HEK293 (cell line): Measurements from ENCODE around the gene SENP2.

Experiments used
- CTCF ChIA-PET: fragments of 350-600 bp; formaldehyde crosslinking; extraction: SDS; loops from one replicate; lab custom pipeline; 2021; ENCODE audit warnings: antibody characterized with exemption; lab: Yijun Ruan, JAX
- POLR2A ChIA-PET: fragments of 300-600 bp; formaldehyde crosslinking; extraction: SDS; loops from one replicate; lab custom pipeline; 2020; ENCODE audit warnings: antibody characterized with exemption, inconsistent platforms; lab: Yijun Ruan, JAX
- H3K27ac ChIP-seq: fragments of 200-500 bp; sonication (Bioruptor generic); 2 replicates; pipeline ENCODE4 v1.5.1; 2014; ENCODE audit warnings: low read depth, low read length, control low read depth, inconsistent platforms; ENCODE audit errors: extremely low read depth
- H3K36me3 ChIP-seq, 2 experiments: fragments of 200-500 bp in 1 of 2; sonication (Bioruptor generic) in 1 of 2; 1 replicate in 1 of 2; 2 replicates in 1 of 2; pipeline ENCODE4 v1.5.1; 2014 to 2017; ENCODE audit warnings: inconsistent platforms in 2 of 2, low read length in 2 of 2; ENCODE audit not compliant: control insufficient read depth in 2 of 2, insufficient read depth in 1 of 2
- H3K4me1 ChIP-seq: fragments of 200-500 bp; sonication (Bioruptor generic); 2 replicates; pipeline ENCODE4 v1.5.1; 2014; ENCODE audit warnings: mild to moderate bottlenecking, low read length, inconsistent platforms; ENCODE audit not compliant: control insufficient read depth, insufficient read depth
- H3K4me3 ChIP-seq: 2 replicates; pipeline ENCODE4 v1.5.1; 2011; ENCODE audit warnings: low read depth, mild to moderate bottlenecking, control low read depth, low read length, moderate library complexity
- H3K9me3 ChIP-seq: fragments of 200-500 bp; sonication (Bioruptor generic); 2 replicates; pipeline ENCODE4 v1.5.1; 2014; ENCODE audit warnings: low read depth, low read length, inconsistent platforms; ENCODE audit not compliant: control insufficient read depth, insufficient read depth
- INSM2 ChIP-seq: fragments of 450-650 bp; formaldehyde crosslinking; IDR thresholded peaks from 2 replicates; pipeline ENCODE4 v1.5.1; 2016; ENCODE audit warnings: missing biosample characterization, missing genetic modification characterization
- MEIS1 ChIP-seq: sonication (generic); formaldehyde crosslinking; IDR thresholded peaks from 2 replicates; pipeline ENCODE4 v1.8.1; 2022; ENCODE audit warnings: missing genetic modification reagents, mild to moderate bottlenecking, borderline replicate concordance
- SETDB1 ChIP-seq: IDR thresholded peaks from one replicate; pipeline ENCODE4 v1.6.1; 2017; ENCODE audit warnings: mild to moderate bottlenecking, low read length, moderate library complexity, mixed read lengths; ENCODE audit not compliant: insufficient read length
- ZBTB10 ChIP-seq: fragments of 450-650 bp; formaldehyde crosslinking; IDR thresholded peaks from 2 replicates; pipeline ENCODE4 v1.5.1; 2016; ENCODE audit warnings: missing biosample characterization, missing genetic modification characterization
- ZBTB11 ChIP-seq: fragments of 450-650 bp; formaldehyde crosslinking; conservative IDR thresholded peaks from 2 replicates; pipeline ENCODE4 v1.5.1; 2016; ENCODE audit warnings: low read depth, missing biosample characterization, missing genetic modification characterization
- ZBTB44 ChIP-seq: fragments of 450-650 bp; IDR thresholded peaks from 2 replicates; pipeline ENCODE4 v1.5.1; 2018; ENCODE audit warnings: missing biosample characterization, mild to moderate bottlenecking, missing genetic modification characterization
- ZBTB8A ChIP-seq: fragments of 450-650 bp; formaldehyde crosslinking; IDR thresholded peaks from 2 replicates; pipeline ENCODE4 v1.5.1; 2016; ENCODE audit warnings: missing biosample characterization, missing genetic modification characterization
- ZIC2 ChIP-seq: fragments of 450-650 bp; formaldehyde crosslinking; IDR thresholded peaks from 2 replicates; pipeline ENCODE4 v1.5.1; 2016; ENCODE audit warnings: missing biosample characterization, missing genetic modification characterization
- ZNF138 ChIP-seq: fragments of 450-650 bp; formaldehyde crosslinking; IDR thresholded peaks from 2 replicates; pipeline ENCODE4 v1.5.1; 2016; ENCODE audit warnings: missing biosample characterization, missing genetic modification characterization, borderline replicate concordance
- ZNF157 ChIP-seq: fragments of 450-650 bp; formaldehyde crosslinking; IDR thresholded peaks from 2 replicates; pipeline ENCODE4 v1.5.1; 2016; ENCODE audit warnings: missing biosample characterization, missing genetic modification characterization
- ZNF335 ChIP-seq: fragments of 450-650 bp; formaldehyde crosslinking; conservative IDR thresholded peaks from 2 replicates; pipeline ENCODE4 v1.5.1; 2016; ENCODE audit warnings: missing biosample characterization, missing genetic modification characterization
- ZNF521 ChIP-seq: fragments of 450-650 bp; formaldehyde crosslinking; IDR thresholded peaks from 2 replicates; pipeline ENCODE4 v1.5.1; 2017; ENCODE audit warnings: missing biosample characterization, mild to moderate bottlenecking, missing genetic modification characterization
- ZNF529 ChIP-seq: fragments of 450-650 bp; formaldehyde crosslinking; IDR thresholded peaks from 2 replicates; pipeline ENCODE4 v1.5.1; 2017; ENCODE audit warnings: missing genetic modification characterization, missing biosample characterization; ENCODE audit not compliant: insufficient replicate concordance
- ZNF548 ChIP-seq: fragments of 450-650 bp; formaldehyde crosslinking; IDR thresholded peaks from 2 replicates; pipeline ENCODE4 v1.5.1; 2016; ENCODE audit warnings: missing biosample characterization, missing genetic modification characterization
- ZNF623 ChIP-seq: fragments of 450-650 bp; formaldehyde crosslinking; IDR thresholded peaks from 2 replicates; pipeline ENCODE4 v1.5.1; 2016; ENCODE audit warnings: missing biosample characterization, missing genetic modification characterization
- ZNF626 ChIP-seq: fragments of 450-650 bp; sonication (Bioruptor Pico); formaldehyde crosslinking; IDR thresholded peaks from 2 replicates; pipeline ENCODE4 v1.5.1; 2018; ENCODE audit warnings: missing biosample characterization, missing genetic modification characterization, inconsistent platforms
- ZNF645 ChIP-seq: fragments of 450-650 bp; formaldehyde crosslinking; IDR thresholded peaks from 2 replicates; pipeline ENCODE4; 2016; ENCODE audit warnings: missing biosample characterization, missing genetic modification characterization
- ZNF677 ChIP-seq: fragments of 450-650 bp; IDR thresholded peaks from 2 replicates; pipeline ENCODE4 v1.5.0; 2018; ENCODE audit warnings: missing biosample characterization, mild to moderate bottlenecking, missing genetic modification characterization, moderate library complexity
- ZNF785 ChIP-seq: fragments of 450-650 bp; formaldehyde crosslinking; IDR thresholded peaks from 2 replicates; pipeline ENCODE4 v1.5.1; 2016; ENCODE audit warnings: missing biosample characterization, missing genetic modification characterization
- ZNF830 ChIP-seq: fragments of 450-650 bp; IDR thresholded peaks from 2 replicates; pipeline ENCODE4 v1.5.0; 2018; ENCODE audit warnings: missing biosample characterization, missing genetic modification characterization, low read depth, mild to moderate bottlenecking, moderate library complexity
- ZSCAN18 ChIP-seq: fragments of 450-650 bp; formaldehyde crosslinking; IDR thresholded peaks from 2 replicates; pipeline ENCODE4 v1.5.1; 2016; ENCODE audit warnings: missing biosample characterization, missing genetic modification characterization
- ZXDB ChIP-seq: fragments of 450-650 bp; formaldehyde crosslinking; IDR thresholded peaks from 2 replicates; pipeline ENCODE4 v1.5.1; 2016; ENCODE audit warnings: missing biosample characterization, missing genetic modification characterization

SENP2 gene

GRCh38 chr3:185653949-185654757, 68.1 kb downstream of the SENP2 start:
- Histone ChIP-seq H3K36me3 (peaks cover 0 to 83% of the 10 kb centered on the region in 2 experiments; a peak in 2 of 3 replicates), H3K27ac (no peak overlapping the region), H3K4me1 (no peaks in the 10 kb centered on the region), H3K4me3 (no peak overlapping the region), H3K9me3 (no peaks in the 10 kb centered on the region)
- TF ChIP-seq SETDB1 (no peak), ZSCAN18 (tag by site-specific recombination) (no peak), ZNF548 (tag by site-specific recombination) (no peak), ZNF830 (tag by site-specific recombination) (no peak), ZIC2 (tag by site-specific recombination) (no peak), ZNF626 (tag by site-specific recombination) (no peak), ZNF157 (tag by site-specific recombination) (no peak), ZNF677 (tag by site-specific recombination) (no peak), ZNF785 (no peak), ZNF645 (tag by site-specific recombination) (no peak), ZBTB10 (no peak), ZNF529 (tag by site-specific recombination) (no peak), ZNF138 (tag by site-specific recombination) (no peak), ZNF521 (tag by site-specific recombination) (no peak), ZBTB44 (tag by site-specific recombination) (no peak), ZBTB8A (tag by site-specific recombination) (no peak), ZXDB (no peak)
- CTCF ChIA-PET, result no interaction called here
- POLR2A ChIA-PET, result no interaction called here

GRCh38 chr3:185654758-185655145, 68.7 kb downstream of the SENP2 start:
- Histone ChIP-seq H3K4me3 (no peak overlapping the region), H3K4me1 (no peaks in the 10 kb centered on the region), H3K36me3 (peaks cover 0 to 78% of the 10 kb centered on the region in 2 experiments; a peak in 2 of 3 replicates), H3K9me3 (no peaks in the 10 kb centered on the region), H3K27ac (no peak overlapping the region)
- CTCF ChIA-PET, result interaction anchor here (0.7 kb wide), 1 partner anchor 587 kb away, joined by 4 read pairs; no protein-coding TSS in a partner anchor
- POLR2A ChIA-PET, result no interaction called here
- TF ChIP-seq ZNF623 (tag by site-specific recombination), result no peak
- TF ChIP-seq ZNF335 (tag by site-specific recombination), result no peak
- TF ChIP-seq ZBTB11 (tag by site-specific recombination), result no peak
- TF ChIP-seq INSM2 (tag by site-specific recombination), result no peak
- no peak for TF ChIP-seq MEIS1 (CRISPR knock-in tag)
